ENCODE results near the gene MRPL40.

DNA sequence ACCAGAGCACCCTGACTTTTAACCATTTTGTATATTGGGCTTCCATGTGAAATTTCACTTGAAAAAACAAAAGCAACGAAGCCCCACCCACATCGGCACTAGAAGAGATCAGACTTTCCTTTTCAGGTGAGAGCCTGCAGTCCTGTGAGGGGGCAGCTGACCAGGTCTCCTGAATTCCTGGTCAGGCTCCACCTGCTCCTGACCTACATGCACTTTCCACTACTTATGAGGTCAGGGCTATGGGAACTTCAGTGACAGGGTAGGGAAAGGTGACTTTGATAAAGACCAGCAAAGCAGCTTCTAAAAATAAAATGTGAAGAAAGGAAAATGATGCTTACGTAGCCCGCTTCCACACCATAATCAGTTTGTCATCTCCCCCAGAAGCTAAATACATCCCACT, 25.5 kb upstream of the MRPL40 start:
- TF ChIP-seq CTCF (IDR thresholded peaks at IDR 0.05) (no peak), POLR2A (IDR thresholded peaks at IDR 0.05) (no peak), POLR2AphosphoS5 (IDR thresholded peaks at IDR 0.05) (no peak)

Data from prostate gland (tissue), 2 donors.